ENCODE data around the gene DOC2B.

DOC2B gene

GRCh38 chr17:149897-150584, 31.4 kb downstream of the DOC2B start:
- TF ChIP-seq, protein P1, sequence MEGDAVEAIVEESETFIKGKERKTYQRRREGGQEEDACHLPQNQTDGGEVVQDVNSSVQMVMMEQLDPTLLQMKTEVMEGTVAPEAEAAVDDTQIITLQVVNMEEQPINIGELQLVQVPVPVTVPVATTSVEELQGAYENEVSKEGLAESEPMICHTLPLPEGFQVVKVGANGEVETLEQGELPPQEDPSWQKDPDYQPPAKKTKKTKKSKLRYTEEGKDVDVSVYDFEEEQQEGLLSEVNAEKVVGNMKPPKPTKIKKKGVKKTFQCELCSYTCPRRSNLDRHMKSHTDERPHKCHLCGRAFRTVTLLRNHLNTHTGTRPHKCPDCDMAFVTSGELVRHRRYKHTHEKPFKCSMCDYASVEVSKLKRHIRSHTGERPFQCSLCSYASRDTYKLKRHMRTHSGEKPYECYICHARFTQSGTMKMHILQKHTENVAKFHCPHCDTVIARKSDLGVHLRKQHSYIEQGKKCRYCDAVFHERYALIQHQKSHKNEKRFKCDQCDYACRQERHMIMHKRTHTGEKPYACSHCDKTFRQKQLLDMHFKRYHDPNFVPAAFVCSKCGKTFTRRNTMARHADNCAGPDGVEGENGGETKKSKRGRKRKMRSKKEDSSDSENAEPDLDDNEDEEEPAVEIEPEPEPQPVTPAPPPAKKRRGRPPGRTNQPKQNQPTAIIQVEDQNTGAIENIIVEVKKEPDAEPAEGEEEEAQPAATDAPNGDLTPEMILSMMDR (IDR thresholded peaks at IDR 0.05; ENCODE audit: extremely low read depth, missing control alignments) = no peak
- DNase-seq (ENCODE audit: low spot score) = no peak

- DNase-seq (ENCODE audit: low spot score) = no peak
- TF ChIP-seq, protein P1 (IDR thresholded peaks at IDR 0.05; ENCODE audit: extremely low read depth, missing control alignments) = no peak
Measured at GRCh38 chr17:149231-149630, 32.2 kb downstream of the DOC2B start.

GRCh38 chr17:148757-149156, 32.7 kb downstream of the DOC2B start:
- TF ChIP-seq, protein P1 (IDR thresholded peaks at IDR 0.05; ENCODE audit: extremely low read depth, missing control alignments) = no peak
- no peak for DNase-seq (ENCODE audit: low spot score)

DNA sequence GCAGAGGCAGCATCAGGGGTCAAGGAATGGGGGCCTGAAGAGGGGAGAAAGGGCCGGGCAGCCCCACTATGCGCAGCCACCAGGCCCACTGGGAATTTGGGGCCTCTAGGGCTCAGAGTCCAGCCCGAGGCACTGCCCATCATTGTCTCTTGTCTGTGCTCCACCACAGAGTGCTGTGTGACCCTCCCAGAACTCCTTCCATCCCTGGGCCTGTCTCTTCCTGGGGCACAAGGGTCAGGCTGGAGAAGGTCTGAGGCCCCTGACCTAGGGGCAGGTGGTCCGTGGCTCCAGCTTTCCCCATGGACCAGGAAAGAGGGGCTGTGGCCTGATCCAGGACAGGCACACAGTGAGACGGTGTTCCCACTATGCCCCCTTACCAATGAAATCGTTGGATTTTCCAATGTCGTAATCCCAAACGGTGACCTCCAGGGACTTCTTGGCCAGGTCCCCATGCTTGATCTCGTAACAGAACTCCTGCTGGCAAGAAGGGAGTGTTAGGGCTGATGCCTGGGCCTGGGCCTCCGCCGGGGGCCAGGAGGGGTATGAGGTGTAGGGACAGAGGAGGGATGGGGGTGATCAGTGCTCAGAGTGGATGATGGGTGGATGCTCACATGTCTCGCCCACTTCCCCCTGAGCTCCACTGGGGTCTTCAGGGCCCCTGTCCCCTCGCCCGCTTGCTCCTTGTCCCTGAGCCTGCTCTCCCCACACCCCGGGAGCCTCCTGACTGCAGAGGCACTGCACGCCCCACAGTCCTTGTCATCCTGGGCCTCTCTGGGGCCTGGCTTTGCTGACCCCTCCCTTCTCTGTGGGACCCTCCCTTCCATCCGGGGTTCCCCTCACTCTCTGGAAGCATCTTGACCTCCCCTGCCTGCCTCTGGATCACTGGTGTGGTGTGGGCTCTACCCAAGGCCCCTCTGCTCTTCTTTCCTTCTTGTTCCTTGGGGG, 33.4 kb downstream of the DOC2B start:
- TF ChIP-seq, protein P1 (IDR thresholded peaks at IDR 0.05; ENCODE audit: extremely low read depth, missing control alignments) = no peak
- no peak for DNase-seq (ENCODE audit: low spot score)

DNA sequence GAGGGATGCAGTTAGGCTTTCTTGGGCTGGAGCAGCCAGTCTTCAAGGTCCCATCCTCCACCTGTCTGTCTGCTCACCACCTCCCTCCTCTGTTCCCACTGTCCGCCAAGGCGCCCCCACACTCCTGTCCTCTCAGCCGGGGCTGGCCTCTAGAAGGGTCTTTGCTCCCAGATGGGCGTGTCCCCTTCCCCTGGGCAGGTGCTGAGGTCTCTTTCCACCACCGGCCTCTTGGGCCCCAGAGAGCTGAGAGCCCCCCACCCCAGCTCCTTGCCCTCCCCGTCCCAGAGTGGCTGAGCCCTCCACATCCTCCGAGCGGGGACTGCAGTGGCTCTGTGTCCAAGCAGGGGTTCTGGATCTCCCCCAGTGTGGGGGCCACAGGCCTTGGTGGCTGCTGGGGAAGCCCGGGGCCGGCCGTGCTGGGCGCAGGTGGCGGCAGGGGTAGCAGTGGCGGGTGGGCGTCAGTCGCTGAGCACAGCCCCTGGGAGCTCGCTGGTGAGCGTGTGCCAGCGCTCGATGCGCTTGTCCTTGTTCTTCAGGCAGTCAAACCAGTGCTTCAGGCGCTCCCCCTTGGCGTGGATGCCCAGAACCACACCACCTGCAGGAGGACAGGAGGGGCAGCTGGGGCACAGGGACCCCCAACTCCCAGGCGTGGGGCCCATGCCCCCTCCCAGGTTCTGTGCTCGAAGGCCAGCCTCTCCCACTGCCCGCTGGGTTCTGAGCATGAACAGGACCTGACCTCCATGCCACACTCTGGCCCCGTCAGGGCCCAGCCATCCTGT, 34.3 kb downstream of the DOC2B start:
- TF ChIP-seq, protein P1 (IDR thresholded peaks at IDR 0.05; ENCODE audit: extremely low read depth, missing control alignments) = no peak
- no peak for DNase-seq (ENCODE audit: low spot score)

DNA sequence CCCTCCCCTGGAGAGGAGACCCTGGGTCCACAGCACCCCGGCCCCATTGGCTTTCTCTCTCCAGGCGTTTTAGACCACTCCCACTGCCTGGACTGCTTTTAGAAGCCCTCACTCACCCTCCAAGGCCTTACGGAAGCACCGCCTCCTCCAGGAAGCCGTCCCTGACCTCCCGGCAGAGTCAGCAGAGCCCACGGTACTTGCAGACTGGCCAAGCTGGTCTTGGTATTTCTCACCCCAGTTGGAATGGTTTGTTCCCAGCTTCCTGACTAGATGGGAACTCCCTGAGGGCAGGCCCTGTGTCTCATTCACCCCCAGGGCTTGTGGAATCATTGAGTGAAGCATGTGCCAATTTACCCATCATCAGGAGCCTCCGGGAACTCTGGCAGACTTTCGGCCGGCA, 34.9 kb downstream of the DOC2B start:
- DNase-seq (ENCODE audit: low spot score) = no peak
- TF ChIP-seq, protein P1 (IDR thresholded peaks at IDR 0.05; ENCODE audit: extremely low read depth, missing control alignments) = no peak

All from GM20000 (cell line).